GM12892 (cell line): ENCODE data around the gene BAIAP2.

Experiments used
- POLR2A ChIP-seq: IDR thresholded peaks from 2 replicates; pipeline ENCODE4 v1.6.1; 2011; ENCODE audit warnings: low read depth, low read length, control low read depth
- POLR2AphosphoS5 ChIP-seq: IDR thresholded peaks from 2 replicates; pipeline ENCODE4 v1.6.1; 2011; ENCODE audit warnings: low read depth, low read length, control low read depth

- no peak for TF ChIP-seq POLR2A
- no peak for TF ChIP-seq POLR2AphosphoS5
These were observed 105.1 kb downstream of the BAIAP2 start for GRCh38 chr17:81140018-81140417.
